ENCODE results near the gene PDE1C. TPM values are rescaled to one million over a fixed set of nuclear protein-coding genes. Genes with fewer than 3 reads are reported as not detected.
"Not testable (repeated sequence)": the region's sequence is repeated elsewhere in the genome, so short reads cannot be mapped to it uniquely, and the experiment has no call there.

The PDE1C gene
- total RNA-seq, 1 donor from 2014 or later = 0.13 TPM

- DNase-seq (ENCODE audit: low read depth, low spot score) = no peak
Observed at GRCh38 chr7:32044739-32045138, 25.5 kb downstream of the PDE1C start.

- no peak for DNase-seq (ENCODE audit: low read depth, low spot score)
Observed at GRCh38 chr7:32043688-32044087, 26.5 kb downstream of the PDE1C start.

- DNase-seq (ENCODE audit: low read depth, low spot score) = no peak
Observed at GRCh38 chr7:32042900-32043299, 27.3 kb downstream of the PDE1C start.

- no peak for DNase-seq (ENCODE audit: low read depth, low spot score)
Observed at GRCh38 chr7:32039000-32039756, 31.0 kb downstream of the PDE1C start.

- no peak for DNase-seq (ENCODE audit: low read depth, low spot score)
Observed at GRCh38 chr7:32037650-32038198, 32.5 kb downstream of the PDE1C start.

GRCh38 chr7:32036557-32036956 lies 33.6 kb downstream of the PDE1C start:
- DNase-seq (ENCODE audit: low read depth, low spot score) = no peak

- DNase-seq (ENCODE audit: low read depth, low spot score) = no peak
Observed at GRCh38 chr7:32034052-32034451, 36.2 kb downstream of the PDE1C start.

GRCh38 chr7:32033006-32033405 lies 37.2 kb downstream of the PDE1C start:
- DNase-seq (ENCODE audit: low read depth, low spot score) = no peak

- no peak for DNase-seq (ENCODE audit: low read depth, low spot score)
Observed at GRCh38 chr7:32032211-32032610, 38.0 kb downstream of the PDE1C start.

GRCh38 chr7:32030904-32031692 lies 39.1 kb downstream of the PDE1C start:
- no peak for DNase-seq (ENCODE audit: low read depth, low spot score)

- DNase-seq (ENCODE audit: low read depth, low spot score) = no peak
Observed at GRCh38 chr7:32026083-32026425, 44.2 kb downstream of the PDE1C start.

GRCh38 chr7:32025381-32026082 lies 44.7 kb downstream of the PDE1C start:
- DNase-seq (ENCODE audit: low read depth, low spot score) = no peak

GRCh38 chr7:32023376-32023775 lies 46.8 kb downstream of the PDE1C start:
- DNase-seq (ENCODE audit: low read depth, low spot score) = no peak

- DNase-seq (ENCODE audit: low read depth, low spot score) = no peak
Observed at GRCh38 chr7:32022966-32023365, 47.2 kb downstream of the PDE1C start.

- no peak for DNase-seq (ENCODE audit: low read depth, low spot score)
Observed at GRCh38 chr7:32020551-32021159, 49.6 kb downstream of the PDE1C start.

GRCh38 chr7:32018845-32019578 lies 51.2 kb downstream of the PDE1C start:
- no peak for DNase-seq (ENCODE audit: low read depth, low spot score)

- no peak for DNase-seq (ENCODE audit: low read depth, low spot score)
Observed at GRCh38 chr7:32015133-32015532, 55.1 kb downstream of the PDE1C start.

GRCh38 chr7:32013471-32013870 lies 56.7 kb downstream of the PDE1C start:
- DNase-seq (ENCODE audit: low read depth, low spot score) = not testable (repeated sequence)

- no peak for DNase-seq (ENCODE audit: low read depth, low spot score)
Observed at GRCh38 chr7:32005577-32005976, 64.6 kb downstream of the PDE1C start.

- no peak for DNase-seq (ENCODE audit: low read depth, low spot score)
Observed at GRCh38 chr7:32001948-32002347, 68.3 kb downstream of the PDE1C start.

- DNase-seq (ENCODE audit: low read depth, low spot score) = no peak
Observed at GRCh38 chr7:31997423-31997822, 72.8 kb downstream of the PDE1C start.
